HepG2 (cell line): ENCODE measurements around the gene PFAS. TPM values are rescaled to one million over a fixed set of nuclear protein-coding genes. Genes with fewer than 3 reads are reported as not detected.

Experiments
- BHLHE40 ChIP-seq: IDR thresholded peaks from 2 replicates; pipeline ENCODE4 v1.6.1; 2011; ENCODE audit warnings: low read length, improper control_type of control experiment
- HOXD1 ChIP-seq: sonication (generic); formaldehyde crosslinking; IDR thresholded peaks from 2 replicates; pipeline ENCODE4 v1.5.0; 2020; ENCODE audit warnings: missing genetic modification reagents
- JUNB ChIP-seq: sonication (generic); formaldehyde crosslinking; IDR thresholded peaks from 2 replicates; pipeline ENCODE4 v1.8.0; 2022; ENCODE audit warnings: missing genetic modification reagents, mild to moderate bottlenecking, borderline replicate concordance
- NR2C2 ChIP-seq: sonication (generic); formaldehyde crosslinking; IDR thresholded peaks from 2 replicates; pipeline ENCODE4 v1.4.0; 2020; ENCODE audit warnings: missing genetic modification reagents, mild to moderate bottlenecking, moderate library complexity, borderline replicate concordance
- NR2F2 ChIP-seq: IDR thresholded peaks from 2 replicates; pipeline ENCODE4 v1.6.1; 2012; ENCODE audit warnings: low read depth, inconsistent platforms, borderline replicate concordance
- PPARG ChIP-seq: conservative IDR thresholded peaks from 2 replicates; pipeline ENCODE4 v1.6.1; 2016; ENCODE audit warnings: missing biosample characterization, missing genetic modification reagents
- RCOR2 ChIP-seq: IDR thresholded peaks from 2 replicates; pipeline ENCODE4 v1.6.1; 2016; ENCODE audit warnings: missing biosample characterization, missing genetic modification reagents
- SALL1 ChIP-seq: sonication (generic); formaldehyde crosslinking; IDR thresholded peaks from 2 replicates; pipeline ENCODE4 v1.8.0; 2022; ENCODE audit warnings: mild to moderate bottlenecking, missing genetic modification reagents
- SIN3A ChIP-seq: IDR thresholded peaks from 2 replicates; pipeline ENCODE4 v1.6.1; 2011; ENCODE audit warnings: low read depth, mild to moderate bottlenecking, control low read depth, low read length, borderline replicate concordance
- SIX1 ChIP-seq: sonication (generic); formaldehyde crosslinking; IDR thresholded peaks from 2 replicates; pipeline ENCODE4 v1.4.0; 2020; ENCODE audit warnings: missing genetic modification reagents, borderline replicate concordance
- TFAP4 ChIP-seq: sonication (generic); IDR thresholded peaks from 2 replicates; pipeline ENCODE4 v1.6.1; 2016; ENCODE audit warnings: low read depth, borderline replicate concordance
- ZMYM3 ChIP-seq: sonication (generic); formaldehyde crosslinking; IDR thresholded peaks from 2 replicates; pipeline ENCODE4 v1.5.1; 2020; ENCODE audit warnings: mild to moderate bottlenecking, missing genetic modification reagents
- ZNF335 ChIP-seq: sonication (generic); formaldehyde crosslinking; IDR thresholded peaks from 2 replicates; pipeline ENCODE4 v1.4.0; 2020; ENCODE audit warnings: missing genetic modification reagents
- ZNF430 ChIP-seq: sonication (generic); formaldehyde crosslinking; IDR thresholded peaks from 2 replicates; pipeline ENCODE4 v1.9.0; 2021; ENCODE audit warnings: mild to moderate bottlenecking, missing genetic modification reagents
- ZNF614 ChIP-seq: IDR thresholded peaks from 2 replicates; pipeline ENCODE4 v1.6.1; 2018; ENCODE audit warnings: missing biosample characterization, missing genetic modification reagents, inconsistent platforms, borderline replicate concordance
- ZNF761 ChIP-seq: sonication (generic); formaldehyde crosslinking; conservative IDR thresholded peaks from 2 replicates; pipeline ENCODE4 v1.4.0; 2020; ENCODE audit warnings: mild to moderate bottlenecking, missing genetic modification reagents
- ZNF770 ChIP-seq: sonication (generic); formaldehyde crosslinking; IDR thresholded peaks from 2 replicates; pipeline ENCODE4 v1.5.0; 2020; ENCODE audit warnings: mild to moderate bottlenecking, missing genetic modification reagents
- ZNF777 ChIP-seq: sonication (generic); formaldehyde crosslinking; IDR thresholded peaks from 2 replicates; pipeline ENCODE4 v1.4.0; 2020; ENCODE audit warnings: missing genetic modification reagents
- ZNF883 ChIP-seq: sonication (generic); formaldehyde crosslinking; IDR thresholded peaks from 2 replicates; pipeline ENCODE4 v1.5.1; 2020; ENCODE audit warnings: mild to moderate bottlenecking, missing genetic modification reagents; ENCODE audit errors: not compliant biosample characterization
- polyA plus RNA-seq, 8 experiments: library from polyadenylated mRNA; depleted of rRNA in 3 of 8; stranded (reverse) in 7 of 8; unstranded in 1 of 8; fragments of >200 nt; fragmentation: Illumina TruSeq in 4 of 8; extraction: Trizol in 4 of 8; gene quantifications; 2 replicates each; pipeline versions ENCODE4 v1.2.1 to v1.2.3, GENCODE V29; 2011 to 2016; ENCODE audit warnings: low read depth in 4 of 8, missing spikeins in 1 of 8, mixed read lengths in 1 of 8; ENCODE audit not compliant: insufficient read depth in 1 of 8
- total RNA-seq, 5 experiments: library from RNA; depleted of rRNA; stranded (reverse); fragments of >200 nt; fragmentation: Illumina TruSeq; extraction: Trizol; gene quantifications; 2 replicates each; pipeline ENCODE4 v1.2.3, GENCODE V29; 2016; ENCODE audit warnings: low read depth in 1 of 5
- TF ChIP-seq, protein P1 (sequence below), 2 experiments: sonication (generic) in 1 of 2; formaldehyde crosslinking in 1 of 2; IDR thresholded peaks; 2 replicates each; pipeline versions ENCODE4 v1.6.1 to v1.9.0; 2014 to 2022; ENCODE audit warnings: antibody characterized with exemption in 1 of 2, borderline replicate concordance in 1 of 2, inconsistent platforms in 1 of 2, low read depth in 1 of 2, missing genetic modification reagents in 1 of 2

Gene PFAS
- total and polyA plus RNA-seq, 2 of the 13 experiments (the other 11 are each of a cell fraction or from before 2014, with no cell fraction given) = 49.4 to 58.2 TPM

DNA sequence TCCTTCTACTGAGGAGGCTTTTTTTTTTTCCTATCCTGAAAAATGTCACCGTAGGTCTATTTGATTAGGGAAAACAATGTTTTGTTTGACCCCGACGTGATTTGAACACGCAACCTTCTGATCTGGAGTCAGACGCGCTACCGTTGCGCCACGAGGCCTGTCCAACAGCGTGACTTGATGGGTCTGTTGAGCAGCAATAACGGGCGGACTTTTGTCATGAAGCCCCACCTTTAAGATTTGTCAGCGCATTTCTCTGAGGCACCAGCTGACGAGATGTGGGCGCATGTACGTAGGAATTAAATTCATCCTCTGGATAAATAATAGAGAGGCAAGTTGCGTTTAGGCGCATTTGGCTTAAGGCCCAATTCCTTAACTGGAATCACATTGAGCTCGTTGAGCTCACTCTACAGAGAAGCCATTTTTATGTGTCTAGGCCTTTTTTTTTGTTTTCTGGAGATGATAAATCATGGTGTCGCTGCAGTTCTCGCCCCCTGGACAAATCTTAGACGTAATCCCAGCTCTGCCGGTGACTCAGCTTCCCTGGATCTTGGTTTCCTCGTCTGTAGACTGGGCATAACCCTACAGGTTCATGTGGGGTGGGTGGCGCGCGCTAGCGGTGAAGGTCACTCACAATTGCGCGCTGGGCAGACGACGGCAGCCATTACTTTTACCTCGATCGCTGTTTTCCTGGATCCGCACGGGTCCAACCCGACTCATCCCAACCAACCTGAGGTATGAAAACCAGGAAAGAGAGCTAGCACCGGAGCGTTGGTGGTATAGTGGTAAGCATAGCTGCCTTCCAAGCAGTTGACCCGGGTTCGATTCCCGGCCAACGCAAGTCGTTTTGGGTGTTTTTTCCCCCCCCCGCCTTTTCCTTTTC is 28.1 kb upstream of the PFAS start (continued):
- TF ChIP-seq SALL1 (CRISPR knock-in tag) (peak; percentile 74), ZNF335 (CRISPR knock-in tag) (no peak), SIN3A (peak; percentile 27; the same call in 1 of the 2 replicates), ZMYM3 (CRISPR knock-in tag) (peak; percentile 58), JUNB (0 out of 2 replicates have a peak, but pooled peaks have one; percentile 16), NR2C2 (CRISPR knock-in tag) (peak; percentile 29; the same call in 1 of the 2 replicates), PPARG (CRISPR knock-in tag) (no peak), HOXD1 (CRISPR knock-in tag) (no peak), RCOR2 (CRISPR knock-in tag) (no peak), NR2F2 (peak; percentile 70; the same call in 1 of the 2 replicates), ZNF614 (CRISPR knock-in tag) (peak; percentile 90; the same call in 1 of the 2 replicates), SIX1 (CRISPR knock-in tag) (peak; percentile 56), TFAP4 (peak; percentile 67; the same call in 1 of the 2 replicates), BHLHE40 (0 out of 2 replicates have a peak, but pooled peaks have one; percentile 17), ZNF883 (peak; percentile 45), ZNF777 (CRISPR knock-in tag) (peak; percentile 89), ZNF430 (CRISPR knock-in tag) (no peak), ZNF761 (CRISPR knock-in tag) (no peak; the same call in 1 of the 2 replicates), ZNF770 (CRISPR knock-in tag) (0 out of 2 replicates have a peak, but pooled peaks have one; percentile 4)
- TF ChIP-seq, protein P1, sequence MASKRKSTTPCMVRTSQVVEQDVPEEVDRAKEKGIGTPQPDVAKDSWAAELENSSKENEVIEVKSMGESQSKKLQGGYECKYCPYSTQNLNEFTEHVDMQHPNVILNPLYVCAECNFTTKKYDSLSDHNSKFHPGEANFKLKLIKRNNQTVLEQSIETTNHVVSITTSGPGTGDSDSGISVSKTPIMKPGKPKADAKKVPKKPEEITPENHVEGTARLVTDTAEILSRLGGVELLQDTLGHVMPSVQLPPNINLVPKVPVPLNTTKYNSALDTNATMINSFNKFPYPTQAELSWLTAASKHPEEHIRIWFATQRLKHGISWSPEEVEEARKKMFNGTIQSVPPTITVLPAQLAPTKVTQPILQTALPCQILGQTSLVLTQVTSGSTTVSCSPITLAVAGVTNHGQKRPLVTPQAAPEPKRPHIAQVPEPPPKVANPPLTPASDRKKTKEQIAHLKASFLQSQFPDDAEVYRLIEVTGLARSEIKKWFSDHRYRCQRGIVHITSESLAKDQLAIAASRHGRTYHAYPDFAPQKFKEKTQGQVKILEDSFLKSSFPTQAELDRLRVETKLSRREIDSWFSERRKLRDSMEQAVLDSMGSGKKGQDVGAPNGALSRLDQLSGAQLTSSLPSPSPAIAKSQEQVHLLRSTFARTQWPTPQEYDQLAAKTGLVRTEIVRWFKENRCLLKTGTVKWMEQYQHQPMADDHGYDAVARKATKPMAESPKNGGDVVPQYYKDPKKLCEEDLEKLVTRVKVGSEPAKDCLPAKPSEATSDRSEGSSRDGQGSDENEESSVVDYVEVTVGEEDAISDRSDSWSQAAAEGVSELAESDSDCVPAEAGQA (IDR thresholded peaks at IDR 0.05; ENCODE audit: low read depth) = peak; percentile 47; the same call in 1 of the 2 replicates
- TF ChIP-seq, protein P1 (CRISPR knock-in tag; IDR thresholded peaks at IDR 0.05; ENCODE audit: borderline replicate concordance) = no peak; the same call in 1 of the 2 replicates
